Right lobe of liver (tissue), 4 donors: ENCODE results near the gene SOS2.

Experiments
- CTCF ChIP-seq, 4 donors: fragments of 200-600 bp in 3 of 4; fragments of 450-650 bp in 1 of 4; IDR thresholded peaks; one replicate each; pipeline versions ENCODE4 v1.5.1 to v1.8.0; 2016 to 2022; ENCODE audit warnings: antibody characterized with exemption in 4 of 4, mild to moderate bottlenecking in 2 of 4
- POLR2A ChIP-seq: fragments of 450-650 bp; IDR thresholded peaks from one replicate; pipeline ENCODE4 v1.6.1; 2017; ENCODE audit warnings: antibody characterized with exemption, mild to moderate bottlenecking
- donor health status: DM: no; HTN: no; CAD: no.
- donor health status: DM: no; HTN: no; CAD: no.
- donor health status: DM: no; HTN: yes; CAD: no.

GRCh38 chr14:50067723-50068495, 163.5 kb downstream of the SOS2 start:
- TF ChIP-seq CTCF (IDR thresholded peaks at IDR 0.05) (no peak), POLR2A (peak; percentile 19)
